GM12878 (cell line): ENCODE data around the gene ATF7. TPM values are rescaled to one million over a fixed set of nuclear protein-coding genes. Genes with fewer than 3 reads are reported as not detected.

Experiments
- ATAC-seq: fragments of 200-7000 bp; cut with Tn5 transposase; 3 replicates; pipeline ENCODE4 v1.9.1; 2020; ENCODE audit warnings: mild to moderate bottlenecking, moderate library complexity
- BruUV-seq: library from RNA; stranded (reverse); fragments of 400-500 nt; replicated peaks from 2 replicates; lab custom pipeline; 2021; lab: Mats Ljungman, UMichigan
- CTCF ChIA-PET: fragments of 300-600 bp; sonication (Branson Sonifier 250); formaldehyde crosslinking; extraction: SDS; loops from one replicate; lab custom pipeline; 2021; ENCODE audit warnings: inconsistent platforms; lab: Yijun Ruan, JAX
- POLR2A ChIA-PET: fragments of 350-600 bp; formaldehyde crosslinking; extraction: SDS; loops from one replicate; lab custom pipeline; 2021; ENCODE audit warnings: inconsistent platforms; lab: Charles Lee
- RAD21 ChIA-PET: fragments of 300-600 bp; sonication (Branson Sonifier 250); formaldehyde crosslinking; loops from one replicate; lab custom pipeline; 2023; ENCODE audit warnings: antibody characterized with exemption; ENCODE audit not compliant: unreplicated experiment; lab: Charles Lee
- SMC1A ChIA-PET: fragments of 300-600 bp; sonication (Branson Sonifier 250); formaldehyde crosslinking; loops from one replicate; lab custom pipeline; 2023; ENCODE audit not compliant: unreplicated experiment, uncharacterized antibody; lab: Charles Lee
- DNase-seq: peaks from one replicate; pipeline ENCODE4 v3.0.0-alpha.2; 2011; ENCODE audit warnings: low read depth, low spot score
- FAIRE-seq: peaks from 3 replicates; lab custom pipeline; 2011; peaks lifted over from hg19 to GRCh38; lab: Jason Lieb, UNC
- H2AFZ ChIP-seq: 2 replicates; pipeline ENCODE4 v1.6.0; 2011; ENCODE audit warnings: low read depth, low read length, control low read depth; ENCODE audit not compliant: control insufficient read depth
- H3K27ac ChIP-seq: 2 replicates; pipeline ENCODE4 v1.5.1; 2011; ENCODE audit warnings: control low read depth; ENCODE audit not compliant: control insufficient read depth, insufficient read depth
- H3K27me3 ChIP-seq, 2 experiments: replicated peaks in 1 of 2; 2 replicates each; pipeline versions ENCODE4 v1.6.0 to v1.6.1; 2011; ENCODE audit warnings: low read length in 1 of 2; ENCODE audit not compliant: control insufficient read depth in 2 of 2, insufficient read depth in 2 of 2
- H3K36me3 ChIP-seq, 2 experiments: 2 replicates each; pipeline ENCODE4 v1.5.1; 2011; ENCODE audit warnings: low read length in 1 of 2; ENCODE audit not compliant: control insufficient read depth in 2 of 2, insufficient read depth in 2 of 2
- H3K4me1 ChIP-seq: 2 replicates; pipeline ENCODE4 v1.6.1; 2011; ENCODE audit warnings: mild to moderate bottlenecking, low read length, moderate library complexity, mixed read lengths; ENCODE audit not compliant: control insufficient read depth, insufficient read depth
- H3K4me2 ChIP-seq: 2 replicates; pipeline ENCODE4 v1.6.0; 2011; ENCODE audit warnings: control low read depth; ENCODE audit not compliant: control insufficient read depth, insufficient read depth
- H3K4me3 ChIP-seq: fragments of 200-600 bp; sonication (generic); 2 replicates; pipeline ENCODE4 v1.5.1; 2016
- H3K79me2 ChIP-seq: 2 replicates; pipeline ENCODE4 v1.6.0; 2011; ENCODE audit warnings: low read length; ENCODE audit not compliant: control insufficient read depth, insufficient read depth
- H3K9ac ChIP-seq: 2 replicates; pipeline ENCODE4 v1.8.0; 2011; ENCODE audit warnings: low read length, control low read depth, mixed read lengths; ENCODE audit not compliant: control insufficient read depth, insufficient read depth
- H3K9me3 ChIP-seq: replicated peaks from 3 replicates; pipeline ENCODE4 v1.5.1; 2011; ENCODE audit warnings: mild to moderate bottlenecking, low read length; ENCODE audit not compliant: control insufficient read depth, insufficient read depth
- H4K20me1 ChIP-seq: 2 replicates; pipeline ENCODE4 v1.6.0; 2011; ENCODE audit not compliant: control insufficient read depth, insufficient read depth
- POLR2A ChIP-seq: IDR thresholded peaks from 2 replicates; pipeline ENCODE4 v1.6.1; 2011; ENCODE audit warnings: low read depth, mild to moderate bottlenecking, low read length
- WGBS: methylation state at CpG from one replicate; pipeline ENCODE4 v1.1.6; 2016; ENCODE audit warnings: low lambda C conversion rate; ENCODE audit not compliant: insufficient replicate concordance, insufficient coverage; ENCODE audit errors: missing lambda C conversion rate; 5-methylcytosine and 5-hydroxymethylcytosine counted together
- in situ Hi-C: fragments of 300-500 bp; cut with MboI; formaldehyde crosslinking; loops from 9 replicates; pipeline ENCODE4 v1.14.3; 2018; ENCODE audit warnings: mixed read lengths
- intact Hi-C: fragments of 100-400 bp; cut with micrococcal nuclease; formaldehyde crosslinking; loops from one replicate; pipeline ENCODE4 v1.14.2; 2022; ENCODE audit not compliant: unreplicated experiment
- polyA plus RNA-seq, 11 experiments: library from polyadenylated mRNA; depleted of rRNA in 4 of 11; unstranded in 6 of 11; stranded (reverse) in 5 of 11; fragments of >200 nt; fragmentation: Nextera tagmentation in 4 of 11; fragmentation: Illumina TruSeq in 1 of 11; extraction: Ambion mirVana in 4 of 11; extraction: Trizol in 1 of 11; gene quantifications; 1 replicate in 1 of 11; 2 replicates in 10 of 11; pipeline versions ENCODE4 v1.2.1 to v1.2.3, GENCODE V29; 2011 to 2016; ENCODE audit warnings: inconsistent platforms in 2 of 11, missing spikeins in 2 of 11, low read depth in 1 of 11
- total RNA-seq, 4 experiments: library from RNA; depleted of rRNA in 3 of 4; stranded (reverse); fragments of >200 nt in 3 of 4; fragmentation: Illumina TruSeq in 1 of 4; extraction: Trizol in 1 of 4; gene quantifications; 2 replicates each; pipeline versions ENCODE4 v1.2.1 to v1.2.3, GENCODE V29; 2013 to 2021
- TF ChIP-seq, protein P1 (sequence below): IDR thresholded peaks from 2 replicates; pipeline ENCODE4 v1.6.1; 2012; ENCODE audit warnings: low read depth, low read length, improper control_type of control experiment

ATF7 gene
- total and polyA plus RNA-seq, 10 of the 15 experiments (the other 5 are each of a cell fraction or from before 2014, with no cell fraction given): 9.1 to 30.7 (median 21.8) TPM

DNA sequence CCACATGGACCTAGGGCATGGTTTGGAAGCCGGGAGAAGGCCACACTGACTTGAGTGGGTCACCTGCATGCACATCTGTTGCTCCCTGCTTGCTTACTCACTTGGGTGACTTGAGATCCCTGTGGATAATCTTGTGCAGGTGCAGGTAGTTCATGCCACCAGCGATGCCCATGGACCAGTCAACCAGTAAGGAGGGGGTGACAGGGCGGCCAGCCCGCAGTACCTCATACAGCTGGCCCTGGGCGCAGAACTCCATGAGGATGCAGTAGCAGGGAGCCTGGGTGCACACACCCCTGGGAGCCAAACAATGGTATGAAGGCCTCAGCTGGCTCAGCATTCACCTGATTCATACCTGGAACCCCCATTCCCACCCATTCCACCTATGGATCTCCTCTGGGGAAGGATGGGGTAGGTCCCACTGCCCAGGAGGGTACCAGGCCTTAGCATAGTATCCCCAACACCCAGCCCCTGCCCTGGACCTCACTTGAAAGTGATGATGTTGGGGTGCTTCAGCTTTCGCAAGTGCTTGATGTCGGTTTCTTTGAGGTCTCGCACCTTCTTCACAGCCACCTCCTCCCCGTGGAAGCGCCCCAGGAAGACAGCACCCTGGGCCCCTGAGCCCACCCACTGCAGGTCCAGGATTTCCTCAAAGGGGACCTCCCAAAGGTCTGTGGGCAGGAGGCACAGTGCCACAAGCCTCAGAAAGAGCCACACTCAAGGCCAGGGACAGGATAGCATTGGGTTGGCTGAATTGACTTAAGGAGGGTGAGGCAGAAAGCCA is 140.0 kb downstream of the ATF7 start:
- WGBS: over 99% methylated on average over 10 of the region's 10 CpGs
- Histone ChIP-seq H3K9me3 (no peaks in the 10 kb centered on the region), H3K27ac (no peak overlapping the region)

More for the DNA sequence above, 140.0 kb downstream of the ATF7 start:
- intact Hi-C loops: no loop called here
- Histone ChIP-seq H3K36me3 (peaks cover 27 to 40% of the 10 kb centered on the region in 2 experiments), H3K4me3 (no peak overlapping the region), H3K4me1 (no peaks in the 10 kb centered on the region), H4K20me1 (no peaks in the 10 kb centered on the region), H3K79me2 (no peaks in the 10 kb centered on the region), H3K4me2 (no peak overlapping the region), H3K27me3 (no peaks in the 10 kb centered on the region), H3K9ac (no peak overlapping the region), H2AFZ (no peak overlapping the region)
- ATAC-seq (no peak), FAIRE-seq (no peak), DNase-seq (no peak)
- ChIA-PET SMC1A (interaction anchor here (1.0 kb wide), 1 partner anchor 9 kb away, joined by 3 read pairs; no protein-coding TSS in a partner anchor), RAD21 (no interaction called here), POLR2A (interaction anchor here (1.2 kb wide), 1 partner anchor 10 kb away, joined by 3 read pairs; no protein-coding TSS in a partner anchor), CTCF (interaction anchor here (0.6 kb wide), 1 partner anchor 12 kb away, joined by 3 read pairs; no protein-coding TSS in a partner anchor)
- no TSS peak for BruUV-seq
- in situ Hi-C loops: no loop called here
- TF ChIP-seq, protein P1, sequence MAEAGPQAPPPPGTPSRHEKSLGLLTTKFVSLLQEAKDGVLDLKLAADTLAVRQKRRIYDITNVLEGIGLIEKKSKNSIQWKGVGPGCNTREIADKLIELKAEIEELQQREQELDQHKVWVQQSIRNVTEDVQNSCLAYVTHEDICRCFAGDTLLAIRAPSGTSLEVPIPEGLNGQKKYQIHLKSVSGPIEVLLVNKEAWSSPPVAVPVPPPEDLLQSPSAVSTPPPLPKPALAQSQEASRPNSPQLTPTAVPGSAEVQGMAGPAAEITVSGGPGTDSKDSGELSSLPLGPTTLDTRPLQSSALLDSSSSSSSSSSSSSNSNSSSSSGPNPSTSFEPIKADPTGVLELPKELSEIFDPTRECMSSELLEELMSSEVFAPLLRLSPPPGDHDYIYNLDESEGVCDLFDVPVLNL: no peak
- peak; percentile 55 for TF ChIP-seq POLR2A
